ENCODE measurements around the gene C10orf71. TPM values are rescaled to one million over a fixed set of nuclear protein-coding genes. Genes with fewer than 3 reads are reported as not detected.

Gene C10orf71
- total RNA-seq, 1 experiment from 2014 or later, result not detected

DNA sequence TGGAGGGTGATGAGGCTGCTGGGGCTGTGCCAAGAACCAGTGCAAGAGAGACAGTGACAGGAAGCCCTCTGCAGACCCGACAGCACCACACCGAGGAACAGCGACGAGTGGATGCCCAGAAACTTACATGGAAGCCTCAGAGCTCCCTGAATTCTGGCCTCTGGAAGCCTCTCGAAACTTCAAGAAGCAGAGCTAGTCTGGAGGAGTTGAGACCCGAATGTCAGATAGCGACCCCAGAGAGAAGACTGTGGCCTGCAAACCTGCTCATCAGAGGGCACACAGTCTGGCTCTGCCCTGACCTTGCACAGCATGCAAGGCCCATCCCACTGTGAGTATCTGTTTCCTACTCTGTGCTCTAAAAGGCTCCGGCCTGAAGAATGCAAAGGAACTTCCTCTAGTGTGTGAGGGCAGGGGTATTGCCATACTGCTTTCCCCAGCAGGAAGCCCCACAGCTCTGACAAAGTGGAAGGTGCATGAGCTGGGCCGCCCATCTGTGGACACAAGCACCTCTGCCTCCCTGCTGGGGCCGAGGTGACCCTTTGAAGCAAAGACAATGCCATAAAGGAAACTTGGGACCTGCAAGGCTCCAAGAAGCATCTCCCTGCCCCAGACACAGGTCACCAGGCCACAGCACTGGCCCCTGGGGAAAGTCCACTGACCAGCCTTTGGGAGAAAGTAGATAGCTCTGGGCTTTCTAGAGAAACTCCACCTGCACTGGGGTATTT, 10.5 kb upstream of the C10orf71 start:
- DNase-seq (ENCODE audit: low read depth, low spot score), result no peak

DNA sequence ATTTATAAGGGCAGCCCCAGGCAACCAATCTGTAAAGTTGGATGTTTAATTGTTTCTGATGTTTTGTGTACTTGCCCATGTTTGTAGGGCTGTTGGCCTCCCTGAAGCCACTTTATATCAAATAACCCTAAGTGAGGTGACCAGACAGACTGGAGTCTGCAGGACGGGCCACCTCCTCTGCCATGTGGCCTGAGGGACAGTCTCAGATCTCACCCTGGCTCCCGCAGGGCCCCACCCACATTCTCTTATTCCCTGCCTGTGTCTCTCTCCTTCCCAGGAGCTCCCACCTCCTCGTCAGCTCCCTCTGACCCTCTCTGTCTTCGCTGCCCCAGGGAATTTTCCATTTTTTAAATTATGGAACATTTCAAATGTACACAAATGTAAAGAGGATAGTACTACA, 9.5 kb upstream of the C10orf71 start:
- no peak for DNase-seq (ENCODE audit: low read depth, low spot score)
- in situ Hi-C loops (cut with HindIII; ENCODE audit: low pct_unique_long_range_greater_than_20kb, low sequenced_read_pairs), result no loop called here

More for the DNA sequence above, 10.5 kb upstream of the C10orf71 start:
- in situ Hi-C loops (cut with HindIII; ENCODE audit: low pct_unique_long_range_greater_than_20kb, low sequenced_read_pairs), result no loop called here

DNA sequence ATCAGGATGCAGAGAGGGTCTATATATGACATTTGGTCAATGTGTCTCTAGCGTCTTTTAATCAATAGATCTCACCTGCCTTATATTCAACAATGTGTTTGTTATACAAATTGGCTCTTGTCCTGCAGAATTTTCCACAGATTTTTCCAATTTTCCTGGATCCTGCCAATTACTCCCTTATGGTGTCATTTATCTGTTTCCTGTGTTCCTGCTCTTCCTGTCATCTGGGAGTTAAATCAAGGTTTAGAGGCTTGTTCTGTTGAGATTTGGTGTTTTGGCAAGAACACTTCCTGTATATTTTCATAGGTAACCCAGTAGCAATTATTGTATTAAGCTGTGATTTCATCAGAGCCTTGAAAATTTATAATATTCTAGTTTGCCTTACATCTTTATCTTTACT, 8.8 kb upstream of the C10orf71 start:
- DNase-seq (ENCODE audit: low read depth, low spot score), result no peak
- in situ Hi-C loops (cut with HindIII; ENCODE audit: low pct_unique_long_range_greater_than_20kb, low sequenced_read_pairs), result no loop called here

DNA sequence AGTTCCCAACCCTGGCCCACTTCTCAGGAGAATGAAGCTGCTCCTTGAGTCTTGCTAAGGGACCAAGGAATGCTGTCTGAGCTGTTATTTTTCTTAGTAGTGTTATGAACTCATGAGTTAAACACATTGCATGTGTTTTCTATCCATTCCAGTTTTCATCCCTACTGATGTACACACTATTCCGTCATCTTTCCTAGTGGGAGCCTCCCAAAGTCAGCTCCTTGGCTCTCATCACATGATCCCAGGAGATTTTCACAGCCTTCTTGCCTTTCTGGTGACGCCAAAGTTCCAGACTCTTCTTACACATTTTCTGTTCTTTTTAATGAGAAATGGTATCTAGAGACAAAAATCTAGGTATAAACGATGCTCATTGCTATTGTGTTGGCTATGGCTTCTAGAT, 8.4 kb upstream of the C10orf71 start:
- in situ Hi-C loops (cut with HindIII; ENCODE audit: low pct_unique_long_range_greater_than_20kb, low sequenced_read_pairs), result no loop called here
- no peak for DNase-seq (ENCODE audit: low read depth, low spot score)

DNA sequence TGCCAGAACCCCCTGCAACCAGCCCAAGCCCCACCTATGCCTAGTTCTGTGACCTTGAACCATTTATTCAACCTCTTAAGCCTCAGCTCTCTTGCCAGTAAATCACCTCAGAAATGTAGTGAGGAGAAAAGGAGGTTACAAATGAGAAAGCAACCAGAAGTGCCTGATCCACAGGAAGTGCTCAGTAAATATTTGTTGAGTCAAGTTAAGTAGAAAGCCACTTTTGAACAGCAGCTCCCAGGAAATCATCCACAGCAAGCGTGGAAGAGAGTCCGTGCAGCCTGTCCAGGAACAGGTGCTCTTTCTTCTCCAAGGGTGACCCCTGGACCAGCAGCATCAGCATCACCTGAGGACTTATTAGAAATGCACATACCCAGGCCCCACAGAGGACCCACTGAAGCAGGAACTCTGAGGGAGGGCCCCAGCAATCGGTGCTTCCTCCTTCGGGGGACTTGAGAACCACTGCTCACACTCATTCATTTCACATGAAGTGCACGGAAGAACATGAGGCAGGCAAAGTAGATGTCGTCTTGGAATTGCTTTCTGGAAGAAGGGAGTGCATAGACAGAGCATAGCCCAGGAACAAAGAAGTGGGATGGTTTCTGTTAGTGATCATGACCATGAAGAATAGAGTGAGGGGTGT, 6.3 kb upstream of the C10orf71 start:
- in situ Hi-C loops (cut with HindIII; ENCODE audit: low pct_unique_long_range_greater_than_20kb, low sequenced_read_pairs), result no loop called here
- DNase-seq (ENCODE audit: low read depth, low spot score), result no peak

DNA sequence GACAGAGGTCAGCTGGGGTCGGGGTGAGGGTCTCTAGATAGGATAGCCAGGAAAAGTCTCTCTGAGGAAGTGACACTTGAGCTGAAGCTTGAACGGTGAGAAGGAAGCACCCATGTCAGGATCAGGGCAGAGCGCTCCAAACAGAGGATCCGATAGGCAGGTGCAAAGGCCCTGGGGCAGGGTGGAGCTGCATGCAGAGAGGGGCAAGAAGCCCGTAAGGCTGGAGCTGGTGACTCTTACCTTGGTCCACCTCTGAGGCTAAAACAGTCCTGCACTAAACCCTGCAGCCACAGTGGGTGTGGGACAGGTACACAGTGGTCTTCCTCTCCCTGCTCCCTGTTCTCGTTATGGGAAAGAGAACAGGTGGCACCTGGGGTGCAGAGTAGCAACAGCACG, 5.8 kb upstream of the C10orf71 start:
- in situ Hi-C loops (cut with HindIII; ENCODE audit: low pct_unique_long_range_greater_than_20kb, low sequenced_read_pairs), result no loop called here
- DNase-seq (ENCODE audit: low read depth, low spot score), result no peak

DNA sequence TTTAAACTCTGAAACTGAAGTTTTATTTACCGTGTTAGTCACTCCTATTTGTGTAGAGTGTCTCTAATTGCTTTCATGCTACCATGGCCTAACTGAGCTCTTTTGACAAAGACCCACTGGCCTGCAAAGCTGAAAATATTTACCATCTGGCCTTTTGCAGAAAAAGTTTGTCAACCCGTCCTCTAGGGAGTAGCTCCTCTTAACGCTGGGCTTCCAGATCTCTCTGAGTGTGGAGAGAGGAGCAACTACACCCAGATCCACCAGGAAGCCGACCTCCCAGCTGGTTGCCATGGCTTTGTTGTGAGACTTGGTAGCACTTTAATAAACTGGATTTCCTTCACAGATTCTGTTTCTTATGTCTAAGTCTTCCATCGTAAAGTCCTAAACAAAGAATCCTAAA, 4.2 kb upstream of the C10orf71 start:
- in situ Hi-C loops (cut with HindIII; ENCODE audit: low pct_unique_long_range_greater_than_20kb, low sequenced_read_pairs), result no loop called here
- no peak for DNase-seq (ENCODE audit: low read depth, low spot score)

DNA sequence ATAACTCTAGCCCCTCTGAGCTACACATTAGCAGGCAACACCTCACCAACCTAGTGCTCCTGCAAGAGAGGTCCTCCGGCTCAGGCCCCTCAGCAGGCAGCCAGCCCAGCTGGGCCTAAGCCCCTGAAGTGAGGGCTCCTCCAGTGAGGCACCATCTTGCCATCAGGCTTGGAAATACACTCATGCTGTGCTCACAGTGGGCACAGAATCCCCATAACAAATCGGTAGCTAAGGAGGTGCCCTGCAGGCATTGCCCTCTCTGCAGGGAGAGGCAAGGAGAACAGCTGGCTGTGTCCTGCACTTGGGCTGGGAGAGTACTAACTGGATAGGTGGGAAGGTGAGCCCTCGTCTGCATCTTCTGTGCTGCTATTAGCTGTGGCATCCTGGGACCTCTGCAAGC, 3.7 kb upstream of the C10orf71 start:
- no peak for DNase-seq (ENCODE audit: low read depth, low spot score)
- in situ Hi-C loops (cut with HindIII; ENCODE audit: low pct_unique_long_range_greater_than_20kb, low sequenced_read_pairs), result no loop called here

DNA sequence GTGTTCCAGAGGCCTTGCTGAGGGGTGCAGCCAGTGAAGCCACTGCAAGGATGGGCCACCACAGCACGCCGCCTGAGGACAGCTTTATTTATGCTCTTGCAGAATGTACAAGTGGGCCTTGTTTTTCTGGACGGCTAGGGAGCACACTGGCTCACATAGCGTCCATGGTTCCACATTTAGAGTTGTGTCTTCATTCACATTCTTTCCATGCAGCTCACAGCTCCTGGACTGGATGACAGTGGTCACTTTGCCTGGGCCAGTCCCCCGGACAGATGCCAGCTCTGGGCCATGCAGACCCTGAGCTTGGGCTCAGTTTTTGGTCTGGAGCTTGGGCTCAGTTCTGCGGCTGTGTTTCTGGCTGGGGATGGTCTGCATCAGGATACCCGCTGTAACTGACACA, 2.6 kb upstream of the C10orf71 start:
- in situ Hi-C loops (cut with HindIII; ENCODE audit: low pct_unique_long_range_greater_than_20kb, low sequenced_read_pairs), result no loop called here
- no peak for DNase-seq (ENCODE audit: low read depth, low spot score)

DNA sequence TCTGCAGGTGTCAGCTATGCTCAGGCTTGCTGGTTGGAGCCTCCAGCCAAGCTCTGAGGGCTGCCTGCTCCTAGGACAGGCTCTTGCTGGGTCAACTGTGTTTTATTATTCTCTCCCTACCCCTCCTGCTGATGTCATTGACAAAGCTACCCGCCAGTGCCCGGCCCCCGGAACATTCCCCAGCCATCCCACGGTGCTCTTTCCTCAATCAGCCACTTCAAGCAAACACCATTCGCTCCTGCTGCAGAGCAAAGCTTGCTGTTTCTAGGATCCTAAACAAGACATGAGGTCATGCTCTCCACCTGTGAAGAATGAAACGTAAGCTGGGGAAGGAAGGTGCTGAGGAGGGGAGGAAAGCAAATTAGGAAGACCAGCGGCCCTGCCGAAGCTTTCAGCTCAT, 2.1 kb upstream of the C10orf71 start:
- DNase-seq (ENCODE audit: low read depth, low spot score), result no peak
- in situ Hi-C loops (cut with HindIII; ENCODE audit: low pct_unique_long_range_greater_than_20kb, low sequenced_read_pairs), result no loop called here

DNA sequence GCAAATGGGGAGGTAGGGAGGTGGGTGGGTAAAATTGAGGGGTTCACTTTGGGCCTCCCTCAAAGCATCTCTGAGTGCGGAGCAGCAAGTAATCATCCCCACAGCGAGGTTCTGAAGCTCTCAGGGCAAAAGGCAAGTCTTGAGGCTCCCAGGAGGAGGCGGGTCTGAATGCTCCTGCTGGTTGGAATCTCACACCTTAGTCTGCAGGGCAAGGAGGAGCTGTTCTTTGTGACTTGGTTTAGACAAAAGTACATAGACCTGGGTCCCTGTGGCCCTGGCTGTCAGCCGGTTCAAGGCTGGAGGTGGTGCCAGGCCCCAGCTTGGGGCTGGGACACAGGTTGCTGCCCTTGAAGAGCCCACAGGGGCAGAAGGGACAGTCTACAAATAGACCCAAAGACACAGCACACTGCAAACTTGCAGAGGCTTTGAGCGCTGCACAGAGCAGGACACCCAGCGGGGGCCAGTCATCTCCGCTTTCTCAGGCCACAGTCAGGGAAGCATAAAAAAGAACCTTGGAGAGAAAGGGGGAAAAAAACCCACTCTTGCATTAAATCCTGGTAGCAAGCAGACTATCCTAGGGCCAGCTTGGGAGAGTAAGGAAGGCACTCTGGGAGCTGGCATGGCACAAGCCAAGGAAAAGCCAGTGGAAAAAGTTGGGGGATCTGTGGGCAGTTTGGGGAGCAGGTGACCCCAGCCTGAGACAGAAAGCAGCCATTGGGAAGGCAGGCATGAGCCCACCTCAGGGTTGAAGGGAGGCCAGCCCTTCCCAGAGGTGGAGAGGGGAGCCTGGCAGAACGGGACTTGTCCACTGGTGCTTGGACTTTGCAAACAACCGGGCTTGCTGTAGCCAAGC, 926 bp upstream of the C10orf71 start:
- in situ Hi-C loops (cut with HindIII; ENCODE audit: low pct_unique_long_range_greater_than_20kb, low sequenced_read_pairs), result no loop called here
- no peak for DNase-seq (ENCODE audit: low read depth, low spot score)

DNA sequence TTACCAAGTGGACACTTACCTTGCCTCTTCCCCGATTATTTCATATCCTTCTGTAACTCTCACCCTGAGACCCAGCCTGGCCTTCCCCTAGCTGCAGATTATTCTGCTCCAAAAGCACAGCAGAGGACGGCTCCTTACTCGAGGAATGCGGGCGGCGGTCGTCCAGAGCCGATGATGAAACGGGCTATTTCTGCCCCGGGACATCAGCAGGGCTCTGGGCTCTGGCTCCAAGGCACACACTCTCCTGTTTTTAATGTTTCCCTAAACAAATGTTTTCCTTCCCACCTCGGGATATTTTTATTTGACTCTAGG, 343 bp upstream of the C10orf71 start:
- in situ Hi-C loops (cut with HindIII; ENCODE audit: low pct_unique_long_range_greater_than_20kb, low sequenced_read_pairs), result no loop called here
- no peak for DNase-seq (ENCODE audit: low read depth, low spot score)

DNA sequence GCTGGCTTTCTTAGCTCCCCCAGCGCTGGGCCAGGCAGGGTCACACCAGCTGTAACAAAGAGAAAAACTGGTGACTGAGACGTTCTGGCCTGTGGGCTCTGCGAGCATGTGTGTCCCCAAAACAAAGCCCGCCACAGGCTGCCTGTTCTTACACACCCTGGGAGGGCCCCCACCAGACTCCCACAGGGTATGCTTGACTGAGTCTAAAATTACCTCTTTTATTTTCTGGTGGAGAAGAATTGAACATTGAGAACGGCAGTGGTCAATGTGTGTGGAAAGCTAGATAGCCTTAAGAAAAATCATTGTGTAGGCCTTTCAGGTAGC, 808 bp downstream of the C10orf71 start:
- DNase-seq (ENCODE audit: low read depth, low spot score), result no peak
- in situ Hi-C loops (cut with HindIII; ENCODE audit: low pct_unique_long_range_greater_than_20kb, low sequenced_read_pairs), result no loop called here

DNA sequence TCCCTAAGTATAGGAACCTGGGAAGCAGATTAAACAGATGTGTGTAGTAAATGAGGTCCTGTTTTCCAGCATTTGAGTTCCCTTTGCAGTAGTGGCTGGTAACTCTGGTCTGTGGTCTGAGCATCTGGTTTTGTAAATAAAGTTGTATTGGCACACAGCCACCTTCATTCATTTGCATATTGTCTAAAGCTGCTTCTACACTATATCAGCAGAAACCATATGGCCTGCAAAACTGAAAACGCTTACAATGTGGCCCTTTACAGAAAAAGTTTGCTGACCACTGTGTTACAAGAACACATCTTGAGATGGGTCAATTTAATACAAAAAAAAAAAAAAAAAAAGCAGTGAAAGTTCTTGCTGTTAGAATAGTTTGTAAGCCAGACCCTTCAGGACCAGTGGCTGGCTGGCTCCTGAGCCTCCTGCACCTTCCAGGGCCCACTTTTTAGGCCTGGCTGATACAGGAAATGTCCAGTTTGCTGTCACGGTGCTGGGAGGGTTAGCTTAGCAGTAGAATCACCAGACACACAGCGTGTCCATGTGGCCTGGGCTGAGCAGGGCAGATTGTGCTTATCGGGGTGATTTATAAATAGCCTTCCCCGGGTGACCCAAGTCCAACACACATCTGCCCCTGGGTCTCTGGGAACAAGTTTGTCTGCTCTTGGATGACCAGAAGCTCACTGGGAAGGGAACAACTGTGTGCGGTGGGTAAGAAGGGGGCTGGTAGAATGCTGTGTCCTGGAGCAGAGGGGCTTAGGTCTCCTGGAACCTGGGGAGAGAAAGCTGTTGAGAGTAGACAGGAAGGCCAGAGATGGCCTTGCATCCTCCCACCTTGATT, 1.4 kb downstream of the C10orf71 start:
- DNase-seq (ENCODE audit: low read depth, low spot score), result no peak

DNA sequence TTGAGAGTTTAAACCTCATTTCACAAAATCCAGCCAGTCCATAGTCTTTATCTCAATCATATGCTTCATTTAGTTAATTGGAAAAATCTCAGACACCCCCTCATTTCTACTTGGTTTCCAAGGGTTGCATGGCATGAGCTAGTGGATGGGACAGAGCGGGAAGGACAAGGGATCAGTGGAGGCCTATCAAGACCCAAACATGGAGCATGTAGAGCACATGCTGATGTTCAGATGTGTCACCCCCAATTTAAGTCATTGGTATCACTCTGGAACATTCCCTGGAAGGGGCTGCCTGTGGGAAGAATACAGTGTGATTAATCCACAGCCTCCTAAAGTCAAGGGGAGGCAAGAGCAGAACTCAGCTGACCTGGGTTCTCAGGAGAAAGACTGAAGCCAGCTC, 2.3 kb downstream of the C10orf71 start:
- in situ Hi-C loops (cut with HindIII; ENCODE audit: low pct_unique_long_range_greater_than_20kb, low sequenced_read_pairs), result no loop called here
- DNase-seq (ENCODE audit: low read depth, low spot score), result no peak

More for the DNA sequence above, 1.4 kb downstream of the C10orf71 start:
- in situ Hi-C loops (cut with HindIII; ENCODE audit: low pct_unique_long_range_greater_than_20kb, low sequenced_read_pairs), result no loop called here

DNA sequence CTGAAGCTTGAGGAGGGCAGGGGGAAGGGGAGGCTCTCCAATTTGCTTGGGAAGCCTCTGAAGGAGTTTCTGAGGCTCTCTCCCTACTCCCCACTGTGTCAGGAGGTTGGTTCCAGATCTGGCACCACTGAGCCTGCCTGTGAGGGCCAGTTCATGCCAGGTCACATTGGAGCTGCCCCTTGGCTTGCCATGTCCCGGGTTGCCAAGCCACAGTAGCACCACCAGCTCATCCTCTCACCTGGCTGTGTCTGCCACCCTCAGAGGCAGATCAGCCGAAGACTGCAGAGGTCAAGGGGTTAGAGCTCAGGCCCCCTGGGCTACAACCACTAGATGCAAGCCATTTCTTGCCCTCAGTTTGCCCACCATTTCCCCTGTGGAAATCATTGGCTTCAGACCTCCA, 3.1 kb downstream of the C10orf71 start:
- in situ Hi-C loops (cut with HindIII; ENCODE audit: low pct_unique_long_range_greater_than_20kb, low sequenced_read_pairs), result no loop called here
- no peak for DNase-seq (ENCODE audit: low read depth, low spot score)

DNA sequence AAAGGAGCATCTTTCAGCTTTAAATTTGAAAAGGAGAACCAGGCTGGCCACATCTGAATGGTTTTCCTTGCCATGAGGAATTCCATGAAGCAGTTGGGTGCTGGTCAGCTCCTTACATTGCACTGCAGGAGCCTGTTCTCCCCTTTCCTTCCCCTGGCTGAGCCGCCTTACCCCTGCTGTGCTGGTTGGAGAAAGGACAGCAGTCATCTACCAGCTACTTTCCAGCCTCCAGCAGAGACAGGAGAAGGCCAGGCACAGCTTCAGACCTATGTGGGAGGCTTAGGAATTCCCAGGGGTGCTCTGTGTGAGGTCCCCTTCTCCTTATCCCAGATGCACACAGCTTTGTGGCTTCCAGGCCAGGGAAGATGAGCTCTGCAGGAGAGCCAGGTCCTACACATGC, 4.7 kb downstream of the C10orf71 start:
- in situ Hi-C loops (cut with HindIII; ENCODE audit: low pct_unique_long_range_greater_than_20kb, low sequenced_read_pairs), result no loop called here
- no peak for DNase-seq (ENCODE audit: low read depth, low spot score)

DNA sequence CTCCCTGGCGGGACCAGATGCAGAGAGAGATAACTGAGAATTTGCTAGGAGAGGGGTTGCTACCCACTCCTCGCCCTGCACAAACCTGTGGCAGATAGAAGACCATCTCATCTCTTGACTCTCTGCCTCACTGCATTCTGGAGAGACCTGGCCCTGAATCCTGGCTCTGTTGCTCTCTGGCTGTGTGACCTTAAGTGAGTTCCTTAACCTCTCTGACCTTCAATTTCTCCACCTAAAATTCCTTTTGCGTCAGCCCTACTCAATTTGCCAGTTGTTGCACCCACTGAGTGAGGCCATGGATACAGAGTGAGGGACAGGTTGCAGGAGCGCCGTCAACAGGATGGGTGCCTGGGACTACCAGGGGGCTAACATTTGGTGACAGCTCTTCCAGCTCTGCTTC, 5.2 kb downstream of the C10orf71 start:
- in situ Hi-C loops (cut with HindIII; ENCODE audit: low pct_unique_long_range_greater_than_20kb, low sequenced_read_pairs), result no loop called here
- no peak for DNase-seq (ENCODE audit: low read depth, low spot score)
